Measurements from ENCODE around the gene CYP1A2.

The CYP1A2 gene

GRCh38 chr15:74723754-74724334, 24.8 kb upstream of the CYP1A2 start (continued):
- TF ChIP-seq TSHZ1 (tag by site-specific recombination; IDR thresholded peaks at IDR 0.05; ENCODE audit: borderline replicate concordance) (no peak), ZNF133 (tag by site-specific recombination; IDR thresholded peaks at IDR 0.05) (no peak), ZNF621 (tag by site-specific recombination; IDR thresholded peaks at IDR 0.05) (no peak), ZNF692 (tag by site-specific recombination; IDR thresholded peaks at IDR 0.05) (peak; percentile 62; the same call in 1 of the 2 replicates), PATZ1 (tag by site-specific recombination; IDR thresholded peaks at IDR 0.05) (peak; percentile 32; the same call in 1 of the 2 replicates), ZNF274 (IDR thresholded peaks at IDR 0.05; ENCODE audit: low read length) (no peak), ZNF274 (tag by site-specific recombination; IDR thresholded peaks at IDR 0.05; ENCODE audit: borderline replicate concordance) (no peak), HOXA7 (CRISPR knock-in tag; IDR thresholded peaks at IDR 0.05; ENCODE audit: borderline replicate concordance) (no peak), GFI1B (tag by site-specific recombination; IDR thresholded peaks at IDR 0.05) (no peak), ZNF561 (tag by site-specific recombination; IDR thresholded peaks at IDR 0.05; ENCODE audit: borderline replicate concordance) (peak; percentile 59; the same call in 1 of the 2 replicates), ZXDB (tag by site-specific recombination; IDR thresholded peaks at IDR 0.05) (0 out of 2 replicates have a peak, but pooled peaks have one; percentile 33), SP2 (tag by site-specific recombination; IDR thresholded peaks at IDR 0.05) (peak; percentile 40; the same call in 1 of the 2 replicates), ZNF76 (tag by site-specific recombination; IDR thresholded peaks at IDR 0.05; ENCODE audit: borderline replicate concordance, low read depth) (peak; percentile 65; the same call in 1 of the 2 replicates)

GRCh38 chr15:74724570-74725224, 23.9 kb upstream of the CYP1A2 start:
- Histone ChIP-seq H3K9me3 (ENCODE audit: control insufficient read depth, insufficient read depth, low read depth, low read length) (no peaks in the 10 kb centered on the region), H3K4me1 (ENCODE audit: control insufficient read depth, insufficient read depth, low read length) (no peaks in the 10 kb centered on the region; the same call in 1 of the 2 replicates), H3K27ac (ENCODE audit: extremely low read depth, low read depth, low read length) (no peak overlapping the region), H3K36me3 (ENCODE audit: control insufficient read depth in 2 of 2, insufficient read depth in 1 of 2, low read length in 2 of 2) (no peaks in the 10 kb centered on the region), H3K4me3 (ENCODE audit: low read depth, low read length) (no peak overlapping the region)
- CTCF ChIA-PET = interaction anchor here (0.6 to 2.0 kb wide), 9 partner anchors 11 to 212 kb away, joined by 3 to 11 read pairs (median 3); no protein-coding TSS in a partner anchor
- POLR2A ChIA-PET = interaction anchor here (0.6 to 2.8 kb wide), 4 partner anchors 36 to 967 kb away, joined by 3 to 11 read pairs (median 4); no protein-coding TSS in a partner anchor
- 0 out of 2 replicates have a peak, but pooled peaks have one; percentile 4 for TF ChIP-seq HIC1 (tag by site-specific recombination; IDR thresholded peaks at IDR 0.05)
- TF ChIP-seq ZIC2 (tag by site-specific recombination; IDR thresholded peaks at IDR 0.05) = no peak
- TF ChIP-seq PRDM10 (tag by site-specific recombination; IDR thresholded peaks at IDR 0.05) = 0 out of 2 replicates have a peak, but pooled peaks have one; percentile 47
- peak; percentile 57 for TF ChIP-seq ZNF10 (tag by site-specific recombination; IDR thresholded peaks at IDR 0.05)

Measured in HEK293 (cell line).